HFFc6 (cell line): Measurements from ENCODE around the gene NPTN. TPM values are rescaled to one million over a fixed set of nuclear protein-coding genes. Genes with fewer than 3 reads are reported as not detected.

Experiments
- DNase-seq: peaks from one replicate; pipeline ENCODE4 v3.0.0-alpha.2; 2018
- H3K27ac Mint-ChIP-seq: 2 replicates; pipeline ENCODE4 v1.8.0; 2020; ENCODE audit warnings: mild to moderate bottlenecking, mixed read lengths
- H3K27me3 Mint-ChIP-seq: 2 replicates; pipeline ENCODE4 v1.8.0; 2021; ENCODE audit warnings: mild to moderate bottlenecking, moderate library complexity, mixed read lengths; ENCODE audit not compliant: insufficient read depth
- H3K36me3 Mint-ChIP-seq: 2 replicates; pipeline ENCODE4 v1.8.0; 2021; ENCODE audit warnings: low read depth, mixed read lengths
- H3K4me1 Mint-ChIP-seq: 2 replicates; pipeline ENCODE4 v1.8.0; 2020; ENCODE audit warnings: low read depth, mixed read lengths
- H3K4me3 Mint-ChIP-seq: 2 replicates; pipeline ENCODE4 v1.8.0; 2020; ENCODE audit warnings: mild to moderate bottlenecking, moderate library complexity, mixed read lengths
- H3K9me3 Mint-ChIP-seq: 2 replicates; pipeline ENCODE4 v1.8.0; 2020; ENCODE audit warnings: mild to moderate bottlenecking, mixed read lengths
- CTCF ChIP-seq: fragments of 200-600 bp; sonication (generic); IDR thresholded peaks from 2 replicates; pipeline ENCODE4 v1.5.0; 2021; ENCODE audit warnings: antibody characterized with exemption, mild to moderate bottlenecking
- total RNA-seq, 6 experiments: library from RNA; stranded (reverse); fragmentation: NEBNext Ultra II Directional; extraction: Animal tissue kit (Norgen Biotek cat#: 25700); gene quantifications; 2 replicates in 1 of 6; 3 replicates in 5 of 6; pipeline ENCODE4 v1.2.3, GENCODE V29; 2021

NPTN gene
- total RNA-seq, 6 experiments from 2014 or later: 183 to 215 (median 204) TPM

GRCh38 chr15:73524919-73525318 is 108.3 kb downstream of the NPTN start:
- H3K27me3 Mint-ChIP-seq: peaks cover 2% of the 10 kb centered on the region
- no peak for DNase-seq
- no peak overlapping the region for H3K4me3 Mint-ChIP-seq
- no peaks in the 10 kb centered on the region for H3K36me3 Mint-ChIP-seq
- TF ChIP-seq CTCF: no peak
- H3K27ac Mint-ChIP-seq: no peak overlapping the region
- H3K9me3 Mint-ChIP-seq: no peaks in the 10 kb centered on the region
- H3K4me1 Mint-ChIP-seq: no peaks in the 10 kb centered on the region

- no peaks in the 10 kb centered on the region for H3K36me3 Mint-ChIP-seq
- H3K9me3 Mint-ChIP-seq: no peaks in the 10 kb centered on the region
- no peak for TF ChIP-seq CTCF
- no peaks in the 10 kb centered on the region for H3K4me1 Mint-ChIP-seq
- DNase-seq: no peak
- H3K27me3 Mint-ChIP-seq: peaks cover 2% of the 10 kb centered on the region
- H3K27ac Mint-ChIP-seq: no peak overlapping the region
- H3K4me3 Mint-ChIP-seq: no peak overlapping the region
These were observed 111.2 kb downstream of the NPTN start for GRCh38 chr15:73522011-73522410.

GRCh38 chr15:73518876-73519733 is 114.1 kb downstream of the NPTN start:
- H3K9me3 Mint-ChIP-seq: no peaks in the 10 kb centered on the region
- DNase-seq: no peak
- no peaks in the 10 kb centered on the region for H3K36me3 Mint-ChIP-seq
- H3K27ac Mint-ChIP-seq: no peak overlapping the region
- no peak for TF ChIP-seq CTCF
- no peak overlapping the region for H3K4me3 Mint-ChIP-seq
- H3K4me1 Mint-ChIP-seq: no peaks in the 10 kb centered on the region
- H3K27me3 Mint-ChIP-seq: peaks cover 2% of the 10 kb centered on the region

- Mint-ChIP-seq H3K9me3 (no peaks in the 10 kb centered on the region), H3K27ac (no peak overlapping the region), H3K4me3 (no peak overlapping the region), H3K4me1 (no peaks in the 10 kb centered on the region), H3K36me3 (no peaks in the 10 kb centered on the region), H3K27me3 (peaks cover 2% of the 10 kb centered on the region)
- no peak for TF ChIP-seq CTCF
- no peak for DNase-seq
These were observed 114.9 kb downstream of the NPTN start for GRCh38 chr15:73518180-73518862.

- Mint-ChIP-seq H3K27ac (no peak overlapping the region), H3K4me3 (no peak overlapping the region), H3K36me3 (no peaks in the 10 kb centered on the region), H3K27me3 (peaks cover 2% of the 10 kb centered on the region), H3K4me1 (no peaks in the 10 kb centered on the region), H3K9me3 (no peaks in the 10 kb centered on the region)
- no peak for DNase-seq
- no peak for TF ChIP-seq CTCF
These were observed 115.6 kb downstream of the NPTN start for GRCh38 chr15:73517566-73517965.
